Keratinocyte (primary cell): ENCODE measurements around the gene CKM. TPM values are rescaled to one million over a fixed set of nuclear protein-coding genes. Genes with fewer than 3 reads are reported as not detected.

Experiments used
- DNase-seq: peaks from one replicate; pipeline ENCODE4 v3.0.0-alpha.2; 2011; ENCODE audit warnings: low read depth, missing footprints, low spot score
- FAIRE-seq: peaks from 2 replicates; lab custom pipeline; 2011; peaks lifted over from hg19 to GRCh38; lab: Jason Lieb, UNC
- H2AFZ ChIP-seq: 2 replicates; pipeline ENCODE4 v1.6.0; 2012; ENCODE audit warnings: low read length, control low read depth, inconsistent platforms; ENCODE audit not compliant: control insufficient read depth
- H3K27ac ChIP-seq: 2 replicates; pipeline ENCODE4 v1.5.1; 2011; ENCODE audit warnings: low read length; ENCODE audit not compliant: control insufficient read depth, insufficient read depth
- H3K27me3 ChIP-seq: 3 replicates; pipeline ENCODE4 v1.6.0; 2011; ENCODE audit warnings: low read length; ENCODE audit not compliant: control insufficient read depth, insufficient read depth; ENCODE audit errors: extremely low read depth
- H3K36me3 ChIP-seq, 2 experiments: 2 replicates in 1 of 2; 3 replicates in 1 of 2; pipeline ENCODE4 v1.5.1; 2011; ENCODE audit warnings: low read length in 2 of 2, mild to moderate bottlenecking in 1 of 2; ENCODE audit not compliant: control insufficient read depth in 2 of 2, insufficient read depth in 2 of 2; ENCODE audit errors: extremely low read depth in 1 of 2
- H3K4me1 ChIP-seq: 3 replicates; pipeline ENCODE4 v1.5.1; 2011; ENCODE audit warnings: low read length; ENCODE audit not compliant: control insufficient read depth, insufficient read depth; ENCODE audit errors: extremely low read depth
- H3K4me2 ChIP-seq: 3 replicates; pipeline ENCODE4 v1.6.0; 2011; ENCODE audit warnings: low read depth, low read length; ENCODE audit not compliant: control insufficient read depth, insufficient read depth; ENCODE audit errors: extremely low read depth
- H3K4me3 ChIP-seq, 3 experiments: fragments of 200-600 bp in 1 of 3; sonication (generic) in 1 of 3; 2 replicates in 2 of 3; 3 replicates in 1 of 3; pipeline ENCODE4 v1.5.1; 2011 to 2016; ENCODE audit warnings: low read length in 3 of 3, mild to moderate bottlenecking in 3 of 3, control low read depth in 2 of 3, inconsistent platforms in 1 of 3, low read depth in 1 of 3, mixed read lengths in 1 of 3, mixed run types in 1 of 3, moderate library complexity in 1 of 3; ENCODE audit not compliant: control insufficient read depth in 2 of 3, insufficient read depth in 2 of 3; ENCODE audit errors: extremely low read depth in 1 of 3
- H3K79me2 ChIP-seq: 2 replicates; pipeline ENCODE4 v1.6.0; 2012; ENCODE audit warnings: low read length; ENCODE audit not compliant: control insufficient read depth, insufficient read depth
- H3K9ac ChIP-seq: 3 replicates; pipeline ENCODE4 v1.6.0; 2011; ENCODE audit warnings: low read length; ENCODE audit not compliant: control insufficient read depth, insufficient read depth; ENCODE audit errors: extremely low read depth
- H3K9me1 ChIP-seq: 3 replicates; pipeline ENCODE4 v1.6.0; 2011; ENCODE audit warnings: low read length; ENCODE audit not compliant: control insufficient read depth, insufficient read depth; ENCODE audit errors: extremely low read depth
- H3K9me3 ChIP-seq: 2 replicates; pipeline ENCODE4 v1.5.1; 2012; ENCODE audit warnings: low read depth, low read length; ENCODE audit not compliant: control insufficient read depth
- H4K20me1 ChIP-seq: 3 replicates; pipeline ENCODE4 v1.6.0; 2011; ENCODE audit warnings: low read length; ENCODE audit not compliant: control insufficient read depth, insufficient read depth; ENCODE audit errors: extremely low read depth
- EZH2 ChIP-seq: IDR thresholded peaks from one replicate; pipeline ENCODE4 v1.6.1; 2012; ENCODE audit warnings: inconsistent platforms, mild to moderate bottlenecking, low read length, moderate library complexity
- dilution Hi-C: fragments of 300-500 bp; cut with MboI; formaldehyde crosslinking; loops from one replicate; pipeline ENCODE4 v1.7.0; 2020; ENCODE audit warnings: low sequenced_read_pairs; ENCODE audit not compliant: extremely low pct_ligation_motif_present
- polyA plus RNA-seq, 5 experiments: library from polyadenylated mRNA; depleted of rRNA in 3 of 5; stranded (reverse) in 3 of 5; stranded (forward) in 1 of 5; unstranded in 1 of 5; fragments of >200 nt; gene quantifications; 1 replicate in 1 of 5; 2 replicates in 3 of 5; 3 replicates in 1 of 5; pipeline versions ENCODE4 v1.2.1 to v1.2.3, GENCODE V29; 2011 to 2012; ENCODE audit warnings: missing spikeins in 2 of 5, low read depth in 1 of 5, low replicate concordance in 1 of 5
- TF ChIP-seq, protein P1 (sequence below), 3 experiments: IDR thresholded peaks in 1 of 3; conservative IDR thresholded peaks in 1 of 3; optimal IDR thresholded peaks in 1 of 3; 2 replicates in 2 of 3; 3 replicates in 1 of 3; pipeline versions ENCODE3 to v1.5.1; 2011; ENCODE audit warnings: low read length in 3 of 3, mild to moderate bottlenecking in 3 of 3, moderate library complexity in 2 of 3, control low read depth in 1 of 3, inconsistent platforms in 1 of 3; ENCODE audit not compliant: insufficient read depth in 2 of 3; ENCODE audit errors: extremely low read depth in 1 of 3

The CKM gene
- polyA plus RNA-seq, 1 donor (not counting 4 experiments of a cell fraction or from before 2014, with no cell fraction given) = not detected

DNA sequence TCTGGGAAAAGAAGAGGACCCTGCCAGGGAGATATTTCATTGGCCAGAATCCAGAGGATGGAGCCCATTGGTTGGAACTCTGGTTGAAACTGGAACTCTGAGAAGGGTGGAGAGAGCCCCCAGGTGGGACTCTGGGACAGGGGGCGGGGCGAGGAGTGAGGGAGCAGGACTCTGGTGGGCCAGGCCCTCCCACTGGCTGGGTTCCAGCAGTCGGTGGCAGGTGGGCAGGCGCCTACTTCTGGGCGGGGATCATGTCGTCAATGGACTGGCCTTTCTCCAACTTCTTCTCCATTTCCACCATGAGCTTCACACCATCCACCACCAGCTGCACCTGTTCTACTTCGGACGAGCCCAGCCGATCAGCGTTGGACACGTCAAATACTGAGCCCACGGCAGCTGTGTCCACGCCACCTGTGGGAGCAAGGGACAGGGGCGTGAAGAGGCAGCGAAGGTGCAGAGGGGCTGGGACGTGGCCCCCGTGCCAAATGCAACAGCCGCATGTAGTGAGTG, 16.1 kb downstream of the CKM start:
- H3K27ac ChIP-seq = no peak overlapping the region
- dilution Hi-C loops = no loop called here
- H3K9ac ChIP-seq = no peak overlapping the region
- DNase-seq = no peak
- H3K4me2 ChIP-seq = peak overlapping the region; percentile 62
- no peaks in the 10 kb centered on the region for H3K79me2 ChIP-seq
- no peaks in the 10 kb centered on the region for H4K20me1 ChIP-seq
- H3K36me3 ChIP-seq = peaks cover 0 to 2% of the 10 kb centered on the region in 2 experiments
- TF ChIP-seq, protein P1, sequence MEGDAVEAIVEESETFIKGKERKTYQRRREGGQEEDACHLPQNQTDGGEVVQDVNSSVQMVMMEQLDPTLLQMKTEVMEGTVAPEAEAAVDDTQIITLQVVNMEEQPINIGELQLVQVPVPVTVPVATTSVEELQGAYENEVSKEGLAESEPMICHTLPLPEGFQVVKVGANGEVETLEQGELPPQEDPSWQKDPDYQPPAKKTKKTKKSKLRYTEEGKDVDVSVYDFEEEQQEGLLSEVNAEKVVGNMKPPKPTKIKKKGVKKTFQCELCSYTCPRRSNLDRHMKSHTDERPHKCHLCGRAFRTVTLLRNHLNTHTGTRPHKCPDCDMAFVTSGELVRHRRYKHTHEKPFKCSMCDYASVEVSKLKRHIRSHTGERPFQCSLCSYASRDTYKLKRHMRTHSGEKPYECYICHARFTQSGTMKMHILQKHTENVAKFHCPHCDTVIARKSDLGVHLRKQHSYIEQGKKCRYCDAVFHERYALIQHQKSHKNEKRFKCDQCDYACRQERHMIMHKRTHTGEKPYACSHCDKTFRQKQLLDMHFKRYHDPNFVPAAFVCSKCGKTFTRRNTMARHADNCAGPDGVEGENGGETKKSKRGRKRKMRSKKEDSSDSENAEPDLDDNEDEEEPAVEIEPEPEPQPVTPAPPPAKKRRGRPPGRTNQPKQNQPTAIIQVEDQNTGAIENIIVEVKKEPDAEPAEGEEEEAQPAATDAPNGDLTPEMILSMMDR (optimal IDR thresholded peaks at IDR 0.05 in 1 of 3, IDR thresholded peaks at IDR 0.05 in 1 of 3, conservative IDR thresholded peaks at IDR 0.05 in 1 of 3; ENCODE audit: extremely low read depth in 1 of 3, insufficient read depth in 2 of 3, low read length in 3 of 3) = no peak
- no peak for TF ChIP-seq EZH2
- no peaks in the 10 kb centered on the region for H3K9me3 ChIP-seq
- H3K4me1 ChIP-seq = peaks cover 12% of the 10 kb centered on the region
- H3K4me3 ChIP-seq = no peak overlapping the region
- no peaks in the 10 kb centered on the region for H3K9me1 ChIP-seq
- H3K27me3 ChIP-seq = no peaks in the 10 kb centered on the region
- H2AFZ ChIP-seq = no peak overlapping the region
- FAIRE-seq = no peak

DNA sequence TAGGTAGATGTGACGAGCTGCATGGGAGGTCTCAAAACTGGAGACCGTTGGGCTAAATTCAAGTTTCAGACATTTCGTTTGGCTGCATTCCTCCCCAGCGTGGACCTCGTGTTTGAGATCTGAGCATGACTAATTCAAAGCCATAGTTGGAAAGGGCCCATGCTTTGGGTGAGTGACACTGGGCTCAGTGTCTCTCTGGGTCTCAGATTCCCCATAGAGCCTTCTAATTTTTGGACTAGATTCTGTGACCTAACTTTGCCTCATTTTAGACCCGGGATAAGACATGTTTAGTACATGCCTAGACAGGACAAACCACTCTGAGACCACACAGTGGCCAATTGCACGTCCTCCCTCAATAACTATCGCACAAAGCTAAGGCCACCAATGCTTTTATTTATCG, 16.6 kb downstream of the CKM start:
- dilution Hi-C loops = no loop called here
- FAIRE-seq (peak; percentile 77), DNase-seq (no peak)
- H3K79me2 ChIP-seq = no peaks in the 10 kb centered on the region
- no peak overlapping the region for H3K27ac ChIP-seq
- H3K4me3 ChIP-seq = peak overlapping the region in 1 of 3 experiments; percentile 13
- no peaks in the 10 kb centered on the region for H3K9me3 ChIP-seq
- no peak overlapping the region for H2AFZ ChIP-seq
- H3K9me1 ChIP-seq = no peaks in the 10 kb centered on the region
- TF ChIP-seq EZH2 = no peak
- TF ChIP-seq, protein P1 (optimal IDR thresholded peaks at IDR 0.05 in 1 of 3, IDR thresholded peaks at IDR 0.05 in 1 of 3, conservative IDR thresholded peaks at IDR 0.05 in 1 of 3; ENCODE audit: extremely low read depth in 1 of 3, insufficient read depth in 2 of 3, low read length in 3 of 3) = no peak
- H3K4me1 ChIP-seq = peaks cover 12% of the 10 kb centered on the region
- no peaks in the 10 kb centered on the region for H4K20me1 ChIP-seq
- H3K27me3 ChIP-seq = no peaks in the 10 kb centered on the region
- no peak overlapping the region for H3K9ac ChIP-seq
- H3K36me3 ChIP-seq = peaks cover 0 to 2% of the 10 kb centered on the region in 2 experiments
- H3K4me2 ChIP-seq = peak overlapping the region; percentile 62
